ENCODE results near the gene PPP1R13L. TPM values are rescaled to one million over a fixed set of nuclear protein-coding genes. Genes with fewer than 3 reads are reported as not detected.

The PPP1R13L gene
- total and polyA plus RNA-seq, 2 of the 8 experiments (the other 6 are each of a cell fraction or from before 2014, with no cell fraction given): 9.1 to 15.3 TPM

GRCh38 chr19:45440259-45440638 is 35.4 kb upstream of the PPP1R13L start:
- Histone ChIP-seq H2BK5ac (ENCODE audit: low read depth, low read length) (no peak overlapping the region), H3K9me3 (ENCODE audit: insufficient read depth in 2 of 2, low read depth in 1 of 2, low read length in 1 of 2) (no peaks in the 10 kb centered on the region), H3K27ac (ENCODE audit: low read depth, low read length) (no peak overlapping the region), H3K14ac (ENCODE audit: insufficient read length) (no peak overlapping the region), H2AFZ (ENCODE audit: low read length) (peak overlapping the region; percentile 73; the same call in 1 of the 2 replicates), H4K5ac (ENCODE audit: insufficient read length, low read depth, low read length) (no peak overlapping the region), H3K27me3 (replicated peaks in 1 of 4; ENCODE audit: control insufficient read depth in 3 of 4, extremely low read depth in 1 of 4, insufficient read depth in 3 of 4, low read length in 3 of 4) (peaks cover 0 to 5% (median 2%) of the 10 kb centered on the region in 4 experiments; a peak in 3 of 7 replicates), H3K79me2 (ENCODE audit: control insufficient read depth in 1 of 2, insufficient read depth in 2 of 2, low read length in 2 of 2) (no peaks in the 10 kb centered on the region), H3K23ac (ENCODE audit: insufficient read length) (no peak overlapping the region), H4K20me1 (replicated peaks in 1 of 2; ENCODE audit: control insufficient read depth in 1 of 2, insufficient read depth in 2 of 2, low read length in 2 of 2) (no peaks in the 10 kb centered on the region), H3K56ac (replicated peaks; ENCODE audit: insufficient read length, low read depth, low read length) (no peak overlapping the region), H3K4me3 (ENCODE audit: extremely low read depth in 1 of 4, insufficient read depth in 2 of 4, low read depth in 3 of 4, low read length in 4 of 4) (peak overlapping the region; percentile 41 to 95 (median 73); a peak in 6 of 8 replicates), H4K91ac (replicated peaks; ENCODE audit: insufficient read length, low read length) (no peak overlapping the region), H3K36me3 (ENCODE audit: control insufficient read depth in 2 of 4, insufficient read depth in 4 of 4, low read length in 3 of 4) (no peaks in the 10 kb centered on the region), H4K8ac (ENCODE audit: extremely low read depth, insufficient read depth, low read length) (no peak overlapping the region), H3K9ac (replicated peaks in 1 of 4; ENCODE audit: extremely low read depth in 1 of 4, low read depth in 3 of 4, low read length in 3 of 4) (no peak overlapping the region; a peak in 1 of 7 replicates), H3K4me2 (ENCODE audit: insufficient read depth in 1 of 2, low read depth in 2 of 2, low read length in 2 of 2) (peak overlapping the region; percentile 70), H2AK5ac (ENCODE audit: low read depth, low read length) (no peak overlapping the region), H2BK12ac (ENCODE audit: low read depth, low read length) (peak overlapping the region; percentile 82; the same call in 1 of the 2 replicates), H3K4me1 (replicated peaks in 1 of 4; ENCODE audit: control insufficient read depth in 3 of 4, insufficient read depth in 4 of 4, low read length in 3 of 4) (peaks cover 6 to 17% (median 11%) of the 10 kb centered on the region in 4 experiments), H3K79me1 (ENCODE audit: low read depth, low read length) (no peaks in the 10 kb centered on the region), H3K4ac (replicated peaks; ENCODE audit: insufficient read length, low read depth, low read length) (no peak overlapping the region), H2BK120ac (replicated peaks; ENCODE audit: low read depth, low read length) (no peak overlapping the region), H2BK20ac (ENCODE audit: low read length) (no peak overlapping the region), H3K23me2 (ENCODE audit: low read depth, low read length) (peaks cover 12% of the 10 kb centered on the region), H2BK15ac (ENCODE audit: low read length) (0 out of 2 replicates have a peak overlapping the region, but pooled peaks have one; percentile 8), H3K18ac (ENCODE audit: extremely low read depth, low read length) (no peak overlapping the region)
- 51% methylated on average over 9 of the region's 9 CpGs; no CpG with 5 or more reads in 1 of the 2 experiments for WGBS, 2 experiments (ENCODE audit: extremely low coverage in 1 of 2, insufficient coverage in 1 of 2, insufficient read length in 1 of 2, insufficient replicate concordance in 2 of 2, low coverage in 1 of 2, low lambda C conversion rate in 2 of 2, missing lambda C conversion rate in 1 of 2)
- CTCF ChIA-PET (ENCODE audit: partially characterized antibody): interaction anchor here (0.6 to 21.2 kb wide), 25 partner anchors 9 to 423 kb away, joined by 3 to 760 read pairs (median 4); partner anchors contain the start of genes FOSB, FOXA3 and PPM1N
- POLR2A ChIA-PET (ENCODE audit: partially characterized antibody): interaction anchor here (1.0 to 3.4 kb wide), 13 partner anchors 12 to 68 kb away, joined by 3 to 34 read pairs (median 4); partner anchors contain the start of genes FOSB and VASP
- FAIRE-seq (no peak), DNase-seq (ENCODE audit: low read depth in 1 of 2, low spot score in 2 of 2) (no peak)
- TF ChIP-seq CREB1 (IDR thresholded peaks at IDR 0.05): no peak
- TF ChIP-seq, protein P1, sequence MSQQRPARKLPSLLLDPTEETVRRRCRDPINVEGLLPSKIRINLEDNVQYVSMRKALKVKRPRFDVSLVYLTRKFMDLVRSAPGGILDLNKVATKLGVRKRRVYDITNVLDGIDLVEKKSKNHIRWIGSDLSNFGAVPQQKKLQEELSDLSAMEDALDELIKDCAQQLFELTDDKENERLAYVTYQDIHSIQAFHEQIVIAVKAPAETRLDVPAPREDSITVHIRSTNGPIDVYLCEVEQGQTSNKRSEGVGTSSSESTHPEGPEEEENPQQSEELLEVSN (IDR thresholded peaks at IDR 0.05): no peak
- TF ChIP-seq FOSL1 (IDR thresholded peaks at IDR 0.05; ENCODE audit: insufficient read depth, low read depth, low read length): no peak
- TF ChIP-seq RAD21 (IDR thresholded peaks at IDR 0.05 in 1 of 2, conservative IDR thresholded peaks at IDR 0.05 in 1 of 2; ENCODE audit: low read depth in 2 of 2, low read length in 2 of 2): no peak
- no peak for TF ChIP-seq SRF (IDR thresholded peaks at IDR 0.05; ENCODE audit: low read depth, low read length)
- no peak for TF ChIP-seq ZNF274 (IDR thresholded peaks at IDR 0.05; ENCODE audit: borderline replicate concordance, extremely low read depth, low read length)
- no peak for TF ChIP-seq NANOG (IDR thresholded peaks at IDR 0.05; ENCODE audit: insufficient read depth, low read depth, low read length, poor library complexity, severe bottlenecking)
- no peak for TF ChIP-seq SP1 (IDR thresholded peaks at IDR 0.05; ENCODE audit: low read depth, low read length)
- no peak for TF ChIP-seq YY1 (IDR thresholded peaks at IDR 0.05; ENCODE audit: low read depth, low read length)
- no peak for TF ChIP-seq SAP30 (IDR thresholded peaks at IDR 0.05; ENCODE audit: insufficient read depth, insufficient replicate concordance, low read length)
- TF ChIP-seq, protein P2, sequence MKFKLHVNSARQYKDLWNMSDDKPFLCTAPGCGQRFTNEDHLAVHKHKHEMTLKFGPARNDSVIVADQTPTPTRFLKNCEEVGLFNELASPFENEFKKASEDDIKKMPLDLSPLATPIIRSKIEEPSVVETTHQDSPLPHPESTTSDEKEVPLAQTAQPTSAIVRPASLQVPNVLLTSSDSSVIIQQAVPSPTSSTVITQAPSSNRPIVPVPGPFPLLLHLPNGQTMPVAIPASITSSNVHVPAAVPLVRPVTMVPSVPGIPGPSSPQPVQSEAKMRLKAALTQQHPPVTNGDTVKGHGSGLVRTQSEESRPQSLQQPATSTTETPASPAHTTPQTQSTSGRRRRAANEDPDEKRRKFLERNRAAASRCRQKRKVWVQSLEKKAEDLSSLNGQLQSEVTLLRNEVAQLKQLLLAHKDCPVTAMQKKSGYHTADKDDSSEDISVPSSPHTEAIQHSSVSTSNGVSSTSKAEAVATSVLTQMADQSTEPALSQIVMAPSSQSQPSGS (IDR thresholded peaks at IDR 0.05; ENCODE audit: low read length): no peak
